Left ventricle myocardium inferior (tissue), 1 donor: Measurements from ENCODE around the gene GRK1. TPM values are rescaled to one million over a fixed set of nuclear protein-coding genes. Genes with fewer than 3 reads are reported as not detected.

Experiments
- DNase-seq: peaks from one replicate; pipeline ENCODE4 v3.0.0-alpha.2; 2020
- H3K27ac ChIP-seq: fragments of 200-600 bp; replicated peaks from 2 replicates; pipeline ENCODE4 v1.8.0; 2021
- H3K27me3 ChIP-seq: fragments of 200-600 bp; 2 replicates; pipeline ENCODE4 v1.8.0; 2021; ENCODE audit warnings: low read depth
- H3K36me3 ChIP-seq: fragments of 200-600 bp; 2 replicates; pipeline ENCODE4 v1.8.0; 2021
- H3K4me1 ChIP-seq: fragments of 200-600 bp; 2 replicates; pipeline ENCODE4 v1.8.0; 2021
- H3K4me3 ChIP-seq: fragments of 200-600 bp; 2 replicates; pipeline ENCODE4 v1.8.0; 2021; ENCODE audit warnings: mild to moderate bottlenecking, moderate library complexity
- H3K9me3 ChIP-seq: fragments of 200-600 bp; replicated peaks from 2 replicates; pipeline ENCODE4 v1.8.0; 2021
- CTCF ChIP-seq: fragments of 200-600 bp; IDR thresholded peaks from 2 replicates; pipeline ENCODE4 v1.8.0; 2021; ENCODE audit warnings: antibody characterized with exemption, mild to moderate bottlenecking, borderline replicate concordance
- intact Hi-C: fragments of 100-400 bp; cut with micrococcal nuclease; formaldehyde crosslinking; loops from one replicate; pipeline ENCODE4 v1.11.0; 2022
- total RNA-seq: library from RNA; stranded (reverse); fragmentation: NEBNext Ultra II Directional; extraction: Animal tissue kit (Norgen Biotek cat#: 25700); gene quantifications from one replicate; pipeline ENCODE4 v1.2.1, GENCODE V29; 2021
- donor health status: DM: no; HTN: yes; CAD: no; lungs with severe emphysema.

Gene GRK1
- total RNA-seq, 1 donor from 2014 or later: 0.85 TPM

- intact Hi-C loops: no loop called here
These were observed 81.3 kb downstream of the GRK1 start for GRCh38 chr13:113748101-113748861.

GRCh38 chr13:113748862-113749451, 81.9 kb downstream of the GRK1 start:
- TF ChIP-seq CTCF: no peak
- Histone ChIP-seq H3K36me3 (no peaks in the 10 kb centered on the region), H3K4me3 (no peak overlapping the region), H3K4me1 (peaks cover 6% of the 10 kb centered on the region), H3K27ac (no peak overlapping the region), H3K27me3 (peaks cover 4% of the 10 kb centered on the region), H3K9me3 (no peaks in the 10 kb centered on the region)
- DNase-seq: no peak
- intact Hi-C loops: no loop called here

More at GRCh38 chr13:113748101-113748861, 81.3 kb downstream of the GRK1 start:
- H3K36me3 ChIP-seq: no peaks in the 10 kb centered on the region
- H3K4me1 ChIP-seq: peaks cover 6% of the 10 kb centered on the region
- H3K27ac ChIP-seq: peak overlapping the region; percentile 57
- H3K4me3 ChIP-seq: no peak overlapping the region
- DNase-seq: peak; percentile 55
- no peaks in the 10 kb centered on the region for H3K9me3 ChIP-seq
- no peak for TF ChIP-seq CTCF
- peaks cover 11% of the 10 kb centered on the region for H3K27me3 ChIP-seq

- Histone ChIP-seq H3K9me3 (no peaks in the 10 kb centered on the region), H3K36me3 (no peaks in the 10 kb centered on the region), H3K4me3 (no peak overlapping the region), H3K27ac (no peak overlapping the region), H3K27me3 (no peaks in the 10 kb centered on the region), H3K4me1 (peaks cover 6% of the 10 kb centered on the region)
- DNase-seq: no peak
- intact Hi-C loops: no loop called here
- no peak for TF ChIP-seq CTCF
These were observed 82.5 kb downstream of the GRK1 start for GRCh38 chr13:113749507-113749906.

GRCh38 chr13:113749967-113750366, 82.9 kb downstream of the GRK1 start:
- H3K4me1 ChIP-seq: peaks cover 6% of the 10 kb centered on the region
- no peak for DNase-seq
- H3K27me3 ChIP-seq: peaks cover 3% of the 10 kb centered on the region
- no peaks in the 10 kb centered on the region for H3K9me3 ChIP-seq
- no peak overlapping the region for H3K4me3 ChIP-seq
- H3K27ac ChIP-seq: no peak overlapping the region
- no peaks in the 10 kb centered on the region for H3K36me3 ChIP-seq
- no peak for TF ChIP-seq CTCF
- intact Hi-C loops: no loop called here

GRCh38 chr13:113750554-113751399, 83.8 kb downstream of the GRK1 start:
- no peak overlapping the region for H3K27ac ChIP-seq
- H3K4me3 ChIP-seq: no peak overlapping the region
- H3K36me3 ChIP-seq: no peaks in the 10 kb centered on the region
- H3K4me1 ChIP-seq: peaks cover 6% of the 10 kb centered on the region
- DNase-seq: no peak
- intact Hi-C loops: no loop called here
- no peaks in the 10 kb centered on the region for H3K9me3 ChIP-seq
- no peak for TF ChIP-seq CTCF
- peaks cover 5% of the 10 kb centered on the region for H3K27me3 ChIP-seq
